GM12878 (cell line): Measurements from ENCODE around the gene ZNF599. TPM values are rescaled to one million over a fixed set of nuclear protein-coding genes. Genes with fewer than 3 reads are reported as not detected.

Experiments
- ATAC-seq: fragments of 200-7000 bp; cut with Tn5 transposase; 3 replicates; pipeline ENCODE4 v1.9.1; 2020; ENCODE audit warnings: mild to moderate bottlenecking, moderate library complexity
- BruUV-seq: library from RNA; stranded (reverse); fragments of 400-500 nt; replicated peaks from 2 replicates; lab custom pipeline; 2021; lab: Mats Ljungman, UMichigan
- CTCF ChIA-PET: fragments of 300-600 bp; sonication (Branson Sonifier 250); formaldehyde crosslinking; extraction: SDS; loops from one replicate; lab custom pipeline; 2021; ENCODE audit warnings: inconsistent platforms; lab: Yijun Ruan, JAX
- POLR2A ChIA-PET: fragments of 350-600 bp; formaldehyde crosslinking; extraction: SDS; loops from one replicate; lab custom pipeline; 2021; ENCODE audit warnings: inconsistent platforms; lab: Charles Lee
- RAD21 ChIA-PET: fragments of 300-600 bp; sonication (Branson Sonifier 250); formaldehyde crosslinking; loops from one replicate; lab custom pipeline; 2023; ENCODE audit warnings: antibody characterized with exemption; ENCODE audit not compliant: unreplicated experiment; lab: Charles Lee
- SMC1A ChIA-PET: fragments of 300-600 bp; sonication (Branson Sonifier 250); formaldehyde crosslinking; loops from one replicate; lab custom pipeline; 2023; ENCODE audit not compliant: unreplicated experiment, uncharacterized antibody; lab: Charles Lee
- DNase-seq: peaks from one replicate; pipeline ENCODE4 v3.0.0-alpha.2; 2011; ENCODE audit warnings: low read depth, low spot score
- FAIRE-seq: peaks from 3 replicates; lab custom pipeline; 2011; peaks lifted over from hg19 to GRCh38; lab: Jason Lieb, UNC
- H2AFZ ChIP-seq: 2 replicates; pipeline ENCODE4 v1.6.0; 2011; ENCODE audit warnings: low read depth, low read length, control low read depth; ENCODE audit not compliant: control insufficient read depth
- H3K27ac ChIP-seq: 2 replicates; pipeline ENCODE4 v1.5.1; 2011; ENCODE audit warnings: control low read depth; ENCODE audit not compliant: control insufficient read depth, insufficient read depth
- H3K27me3 ChIP-seq, 2 experiments: replicated peaks in 1 of 2; 2 replicates each; pipeline versions ENCODE4 v1.6.0 to v1.6.1; 2011; ENCODE audit warnings: low read length in 1 of 2; ENCODE audit not compliant: control insufficient read depth in 2 of 2, insufficient read depth in 2 of 2
- H3K36me3 ChIP-seq, 2 experiments: 2 replicates each; pipeline ENCODE4 v1.5.1; 2011; ENCODE audit warnings: low read length in 1 of 2; ENCODE audit not compliant: control insufficient read depth in 2 of 2, insufficient read depth in 2 of 2
- H3K4me1 ChIP-seq: 2 replicates; pipeline ENCODE4 v1.6.1; 2011; ENCODE audit warnings: mild to moderate bottlenecking, low read length, moderate library complexity, mixed read lengths; ENCODE audit not compliant: control insufficient read depth, insufficient read depth
- H3K4me2 ChIP-seq: 2 replicates; pipeline ENCODE4 v1.6.0; 2011; ENCODE audit warnings: control low read depth; ENCODE audit not compliant: control insufficient read depth, insufficient read depth
- H3K4me3 ChIP-seq: fragments of 200-600 bp; sonication (generic); 2 replicates; pipeline ENCODE4 v1.5.1; 2016
- H3K79me2 ChIP-seq: 2 replicates; pipeline ENCODE4 v1.6.0; 2011; ENCODE audit warnings: low read length; ENCODE audit not compliant: control insufficient read depth, insufficient read depth
- H3K9ac ChIP-seq: 2 replicates; pipeline ENCODE4 v1.8.0; 2011; ENCODE audit warnings: low read length, control low read depth, mixed read lengths; ENCODE audit not compliant: control insufficient read depth, insufficient read depth
- H3K9me3 ChIP-seq: replicated peaks from 3 replicates; pipeline ENCODE4 v1.5.1; 2011; ENCODE audit warnings: mild to moderate bottlenecking, low read length; ENCODE audit not compliant: control insufficient read depth, insufficient read depth
- H4K20me1 ChIP-seq: 2 replicates; pipeline ENCODE4 v1.6.0; 2011; ENCODE audit not compliant: control insufficient read depth, insufficient read depth
- ATF7 ChIP-seq: fragments of 450-650 bp; IDR thresholded peaks from 2 replicates; pipeline ENCODE4 v1.6.1; 2016; ENCODE audit warnings: low read depth, mild to moderate bottlenecking
- BCL3 ChIP-seq: IDR thresholded peaks from 2 replicates; pipeline ENCODE4 v1.6.1; 2011; ENCODE audit warnings: borderline replicate concordance, low read depth, mild to moderate bottlenecking, moderate library complexity, low read length; ENCODE audit not compliant: insufficient read depth, poor library complexity, severe bottlenecking
- BMI1 ChIP-seq: fragments of 450-650 bp; IDR thresholded peaks from 2 replicates; pipeline ENCODE4 v1.6.1; 2016; ENCODE audit warnings: mild to moderate bottlenecking, moderate library complexity, borderline replicate concordance
- CREB1 ChIP-seq: IDR thresholded peaks from 2 replicates; pipeline ENCODE4 v1.6.1; 2012; ENCODE audit warnings: low read depth, mild to moderate bottlenecking, inconsistent platforms
- POLR2AphosphoS5 ChIP-seq: IDR thresholded peaks from 2 replicates; pipeline ENCODE4 v1.6.1; 2011; ENCODE audit warnings: mild to moderate bottlenecking, low read length, inconsistent platforms
- TBL1XR1 ChIP-seq: IDR thresholded peaks from 2 replicates; pipeline ENCODE4 v1.6.1; 2012; ENCODE audit warnings: low read depth, low read length, improper control_type of control experiment
- WGBS: methylation state at CpG from one replicate; pipeline ENCODE4 v1.1.6; 2016; ENCODE audit warnings: low lambda C conversion rate; ENCODE audit not compliant: insufficient replicate concordance, insufficient coverage; ENCODE audit errors: missing lambda C conversion rate; 5-methylcytosine and 5-hydroxymethylcytosine counted together
- in situ Hi-C: fragments of 300-500 bp; cut with MboI; formaldehyde crosslinking; loops from 9 replicates; pipeline ENCODE4 v1.14.3; 2018; ENCODE audit warnings: mixed read lengths
- intact Hi-C: fragments of 100-400 bp; cut with micrococcal nuclease; formaldehyde crosslinking; loops from one replicate; pipeline ENCODE4 v1.14.2; 2022; ENCODE audit not compliant: unreplicated experiment
- polyA plus RNA-seq, 11 experiments: library from polyadenylated mRNA; depleted of rRNA in 4 of 11; unstranded in 6 of 11; stranded (reverse) in 5 of 11; fragments of >200 nt; fragmentation: Nextera tagmentation in 4 of 11; fragmentation: Illumina TruSeq in 1 of 11; extraction: Ambion mirVana in 4 of 11; extraction: Trizol in 1 of 11; gene quantifications; 1 replicate in 1 of 11; 2 replicates in 10 of 11; pipeline versions ENCODE4 v1.2.1 to v1.2.3, GENCODE V29; 2011 to 2016; ENCODE audit warnings: inconsistent platforms in 2 of 11, missing spikeins in 2 of 11, low read depth in 1 of 11
- total RNA-seq, 4 experiments: library from RNA; depleted of rRNA in 3 of 4; stranded (reverse); fragments of >200 nt in 3 of 4; fragmentation: Illumina TruSeq in 1 of 4; extraction: Trizol in 1 of 4; gene quantifications; 2 replicates each; pipeline versions ENCODE4 v1.2.1 to v1.2.3, GENCODE V29; 2013 to 2021

ZNF599 gene
- total and polyA plus RNA-seq, 10 of the 15 experiments (the other 5 are each of a cell fraction or from before 2014, with no cell fraction given), result 0.27 to 4.8 (median 1.9) TPM

GRCh38 chr19:34787059-34787824, 14.2 kb upstream of the ZNF599 start:
- H2AFZ ChIP-seq, result no peak overlapping the region
- H3K79me2 ChIP-seq, result no peaks in the 10 kb centered on the region
- no peak overlapping the region for H3K4me2 ChIP-seq
- H3K9me3 ChIP-seq, result no peaks in the 10 kb centered on the region
- no peak for FAIRE-seq
- ChIA-PET SMC1A (no interaction called here), RAD21 (no interaction called here), POLR2A (no interaction called here)
- no peaks in the 10 kb centered on the region for H3K4me1 ChIP-seq
- no peak overlapping the region for H3K27ac ChIP-seq
- WGBS, result 45% methylated on average over 3 of the region's 3 CpGs
- no peaks in the 10 kb centered on the region for H4K20me1 ChIP-seq
- in situ Hi-C loops, result no loop called here
- no peak for TF ChIP-seq CREB1
- no peak for TF ChIP-seq TBL1XR1
- TF ChIP-seq ATF7, result no peak
- no peak for TF ChIP-seq BMI1
- no peak for TF ChIP-seq BCL3
- TF ChIP-seq POLR2AphosphoS5, result no peak
- TF ChIP-seq, all 136 proteins: peak for 0
- H3K9ac ChIP-seq, result no peak overlapping the region
- no peaks in the 10 kb centered on the region for H3K27me3 ChIP-seq
- no TSS peak for BruUV-seq
- no peak for ATAC-seq
- DNase-seq, result no peak
- intact Hi-C loops, result no loop called here
- H3K4me3 ChIP-seq, result no peak overlapping the region
- H3K36me3 ChIP-seq, result no peaks in the 10 kb centered on the region
- CTCF ChIA-PET, result no interaction called here
